ENCODE results near the gene PRKAG1.

PRKAG1 gene

DNA sequence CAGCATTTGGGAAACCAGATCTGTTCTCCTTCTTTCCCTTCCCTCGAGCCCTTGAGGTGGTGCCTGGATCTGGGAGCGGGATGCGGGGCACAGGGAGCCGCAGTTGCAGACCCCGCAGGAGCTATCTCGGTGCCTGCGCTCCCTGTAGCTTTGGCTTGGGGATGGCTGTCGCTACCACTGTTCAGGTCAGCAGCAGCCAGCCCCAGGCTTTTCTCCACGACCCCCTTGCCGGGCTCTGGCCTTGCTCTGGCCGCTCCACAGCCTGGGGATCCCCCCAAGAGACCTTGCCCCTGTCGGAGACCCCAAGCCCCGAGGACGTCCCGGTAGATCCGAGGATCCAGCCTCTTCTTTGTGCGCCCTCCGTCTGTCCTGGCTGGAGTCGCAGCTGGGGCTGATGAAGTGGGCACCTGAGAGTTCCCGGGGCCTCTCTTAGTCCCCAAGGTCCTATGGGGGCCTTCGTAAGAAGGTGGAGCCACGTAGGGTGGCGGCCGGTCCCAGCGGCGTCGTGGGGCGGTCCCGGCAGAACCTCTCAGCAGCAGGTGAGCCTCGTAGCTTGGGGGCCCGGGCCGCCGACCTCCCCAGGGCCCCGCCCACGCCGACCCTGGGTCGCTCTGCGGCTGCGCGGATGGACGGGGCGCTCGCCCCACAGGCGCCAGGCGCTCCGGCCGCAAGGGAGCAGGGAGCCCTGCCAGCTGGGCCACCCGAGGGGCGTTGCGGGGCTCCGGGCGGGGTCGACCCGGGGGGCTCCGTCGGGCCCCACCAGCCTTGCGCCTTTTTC is 20.7 kb downstream of the PRKAG1 start:
- TF ChIP-seq, protein P1, sequence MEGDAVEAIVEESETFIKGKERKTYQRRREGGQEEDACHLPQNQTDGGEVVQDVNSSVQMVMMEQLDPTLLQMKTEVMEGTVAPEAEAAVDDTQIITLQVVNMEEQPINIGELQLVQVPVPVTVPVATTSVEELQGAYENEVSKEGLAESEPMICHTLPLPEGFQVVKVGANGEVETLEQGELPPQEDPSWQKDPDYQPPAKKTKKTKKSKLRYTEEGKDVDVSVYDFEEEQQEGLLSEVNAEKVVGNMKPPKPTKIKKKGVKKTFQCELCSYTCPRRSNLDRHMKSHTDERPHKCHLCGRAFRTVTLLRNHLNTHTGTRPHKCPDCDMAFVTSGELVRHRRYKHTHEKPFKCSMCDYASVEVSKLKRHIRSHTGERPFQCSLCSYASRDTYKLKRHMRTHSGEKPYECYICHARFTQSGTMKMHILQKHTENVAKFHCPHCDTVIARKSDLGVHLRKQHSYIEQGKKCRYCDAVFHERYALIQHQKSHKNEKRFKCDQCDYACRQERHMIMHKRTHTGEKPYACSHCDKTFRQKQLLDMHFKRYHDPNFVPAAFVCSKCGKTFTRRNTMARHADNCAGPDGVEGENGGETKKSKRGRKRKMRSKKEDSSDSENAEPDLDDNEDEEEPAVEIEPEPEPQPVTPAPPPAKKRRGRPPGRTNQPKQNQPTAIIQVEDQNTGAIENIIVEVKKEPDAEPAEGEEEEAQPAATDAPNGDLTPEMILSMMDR (IDR thresholded peaks at IDR 0.05; ENCODE audit: low read depth, low read length) = 0 out of 2 replicates have a peak, but pooled peaks have one; percentile 9
- Histone ChIP-seq H3K27me3 (ENCODE audit: insufficient read depth, low read depth, severe bottlenecking) (peaks cover 8% of the 10 kb centered on the region), H3K9me3 (ENCODE audit: severe bottlenecking) (no peaks in the 10 kb centered on the region), H3K4me3 (ENCODE audit: low read depth, low read length) (peak overlapping the region; percentile 43), H3K36me3 (no peaks in the 10 kb centered on the region), H3K27ac (no peak overlapping the region)
- DNase-seq = peak; percentile 42

DNA sequence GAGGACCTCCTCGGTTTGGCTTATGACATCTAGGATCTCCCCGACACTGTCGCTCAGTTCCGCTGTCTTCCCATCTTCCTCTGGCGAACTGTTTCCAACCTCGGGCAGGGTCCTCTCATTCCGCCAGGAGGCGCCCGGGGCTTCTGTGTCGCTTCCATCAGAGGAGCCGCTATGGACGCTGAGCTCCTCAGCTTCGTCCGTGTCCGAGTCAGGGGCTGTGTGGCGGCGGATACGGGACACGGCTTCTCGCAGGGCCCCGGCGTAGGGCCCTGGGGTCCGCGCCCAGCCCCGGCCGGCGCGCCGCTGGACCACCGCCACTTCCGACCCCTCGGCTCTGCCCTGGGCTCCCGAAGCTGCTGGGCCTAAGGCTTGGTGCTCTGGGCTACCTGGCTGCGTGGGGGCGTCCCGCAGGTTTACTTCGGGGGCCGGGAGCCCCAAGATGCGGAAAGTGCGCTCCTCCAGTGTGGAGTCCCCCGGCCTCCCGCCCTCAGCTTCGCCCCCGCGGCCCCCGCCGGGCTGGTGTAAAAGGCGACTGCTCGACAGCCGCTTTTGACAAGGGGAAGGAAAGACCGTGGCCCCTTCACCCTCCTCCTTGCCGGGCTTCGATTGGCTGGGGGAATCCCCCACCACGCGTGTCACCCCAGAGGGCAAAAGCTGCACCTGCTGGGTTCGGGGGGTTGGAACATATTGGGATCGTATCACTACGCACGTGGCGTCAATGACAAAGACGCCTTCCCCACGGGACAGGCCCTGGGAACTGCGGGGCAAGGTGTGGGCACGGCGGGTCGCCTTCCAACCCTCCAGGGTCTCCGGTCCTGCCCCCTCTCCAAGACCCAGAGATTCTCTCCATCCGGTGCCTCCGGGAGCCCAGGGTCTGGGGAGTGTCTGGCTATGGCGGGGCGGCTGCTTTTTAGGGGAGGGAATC is 21.5 kb downstream of the PRKAG1 start:
- Histone ChIP-seq H3K9me3 (ENCODE audit: severe bottlenecking) (no peaks in the 10 kb centered on the region), H3K27me3 (ENCODE audit: insufficient read depth, low read depth, severe bottlenecking) (peaks cover 8% of the 10 kb centered on the region), H3K27ac (no peak overlapping the region), H3K36me3 (no peaks in the 10 kb centered on the region), H3K4me3 (ENCODE audit: low read depth, low read length) (peak overlapping the region; percentile 49)
- TF ChIP-seq, protein P1 (IDR thresholded peaks at IDR 0.05; ENCODE audit: low read depth, low read length) = peak; percentile 88
- DNase-seq = peak; percentile 86

DNA sequence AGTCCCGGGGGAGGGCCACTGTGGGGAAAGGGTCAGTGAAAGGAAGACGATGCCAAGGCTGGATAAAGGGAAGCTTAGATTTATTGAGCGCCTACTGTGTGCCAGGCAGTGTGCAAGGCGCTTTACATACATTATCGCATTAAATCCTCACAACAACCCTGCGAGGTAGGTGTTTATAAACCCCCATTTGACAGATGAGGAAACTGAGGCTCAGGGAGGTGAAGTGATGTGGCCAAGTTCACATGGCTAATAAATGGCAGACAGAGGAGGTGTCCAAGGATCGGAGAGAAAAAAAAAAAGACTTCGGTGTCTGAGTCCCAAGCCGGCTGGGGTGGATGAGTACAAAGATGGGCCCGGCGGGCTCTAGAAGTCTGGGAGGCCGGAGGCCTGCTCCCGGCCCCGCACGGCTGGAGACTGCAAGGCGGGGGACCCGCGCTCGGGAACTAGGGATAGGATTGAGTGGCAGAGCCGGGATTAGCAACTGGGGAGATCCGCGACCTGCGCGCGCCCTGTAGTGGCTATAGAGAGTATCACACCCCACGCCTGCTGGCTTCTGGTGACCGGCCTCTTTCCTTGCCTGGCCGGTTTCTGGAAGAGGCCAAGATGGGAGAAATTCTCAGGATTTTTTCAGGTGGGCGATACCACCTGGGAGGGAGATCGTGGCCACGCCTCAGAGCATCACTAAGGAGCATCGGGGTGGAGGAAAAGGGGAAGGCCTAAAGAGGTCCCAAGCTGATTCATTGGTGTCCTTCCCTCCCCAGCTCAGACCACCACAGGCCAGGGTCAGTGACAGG is 23.3 kb downstream of the PRKAG1 start:
- TF ChIP-seq, protein P1 (IDR thresholded peaks at IDR 0.05; ENCODE audit: low read depth, low read length) = peak; percentile 87
- peak; percentile 93 for DNase-seq
- no peaks in the 10 kb centered on the region for H3K9me3 ChIP-seq (ENCODE audit: severe bottlenecking)
- H3K4me3 ChIP-seq (ENCODE audit: low read depth, low read length) = no peak overlapping the region
- peaks cover 8% of the 10 kb centered on the region for H3K27me3 ChIP-seq (ENCODE audit: insufficient read depth, low read depth, severe bottlenecking)
- no peaks in the 10 kb centered on the region for H3K36me3 ChIP-seq
- H3K27ac ChIP-seq = no peak overlapping the region

DNA sequence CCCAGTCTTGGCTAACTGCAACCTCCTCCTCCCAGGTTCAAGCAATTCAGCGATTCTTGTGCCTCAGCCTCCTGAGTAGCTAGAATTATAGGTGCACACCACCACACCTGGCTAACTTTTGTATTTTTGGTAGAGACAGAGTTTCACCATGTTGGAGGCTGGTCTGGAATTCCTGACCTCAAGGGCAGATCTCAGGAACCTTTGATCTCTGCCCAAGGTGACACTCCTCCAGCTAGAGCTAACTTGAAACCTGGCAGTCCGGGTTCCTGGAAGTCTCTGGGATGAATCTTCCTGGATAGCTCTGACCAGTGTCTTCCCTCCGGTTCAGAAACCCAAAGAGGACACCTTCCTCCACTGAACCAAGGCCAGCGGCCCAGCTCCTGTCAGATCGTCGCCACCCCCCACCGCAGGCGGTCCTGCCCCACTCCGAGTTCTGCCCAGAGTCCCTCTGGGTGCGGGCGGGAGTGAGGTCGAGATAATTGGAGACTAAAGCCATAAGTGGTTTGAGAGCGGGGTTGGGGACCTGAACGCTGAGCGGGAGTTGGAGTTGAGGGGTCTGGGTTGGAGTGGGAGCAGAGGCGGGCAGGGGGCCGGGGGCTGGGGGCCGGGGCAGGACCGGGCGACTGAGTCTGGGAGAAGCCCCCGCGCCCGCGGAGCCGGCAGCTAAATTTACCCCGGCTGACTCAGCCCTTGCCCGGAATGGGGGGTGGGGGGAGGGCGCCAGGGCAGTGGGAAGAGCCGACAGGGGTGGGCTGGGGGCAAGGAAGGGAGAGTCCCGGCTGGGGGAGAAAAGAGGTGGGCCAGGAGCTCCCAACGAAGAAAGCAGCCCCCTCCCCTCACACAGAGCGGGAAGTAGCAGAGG is 24.1 kb downstream of the PRKAG1 start:
- Histone ChIP-seq H3K36me3 (no peaks in the 10 kb centered on the region), H3K4me3 (ENCODE audit: low read depth, low read length) (no peak overlapping the region), H3K9me3 (ENCODE audit: severe bottlenecking) (no peaks in the 10 kb centered on the region), H3K27me3 (ENCODE audit: insufficient read depth, low read depth, severe bottlenecking) (peaks cover 8% of the 10 kb centered on the region), H3K27ac (no peak overlapping the region)
- DNase-seq = no peak
- TF ChIP-seq, protein P1 (IDR thresholded peaks at IDR 0.05; ENCODE audit: low read depth, low read length) = no peak

DNA sequence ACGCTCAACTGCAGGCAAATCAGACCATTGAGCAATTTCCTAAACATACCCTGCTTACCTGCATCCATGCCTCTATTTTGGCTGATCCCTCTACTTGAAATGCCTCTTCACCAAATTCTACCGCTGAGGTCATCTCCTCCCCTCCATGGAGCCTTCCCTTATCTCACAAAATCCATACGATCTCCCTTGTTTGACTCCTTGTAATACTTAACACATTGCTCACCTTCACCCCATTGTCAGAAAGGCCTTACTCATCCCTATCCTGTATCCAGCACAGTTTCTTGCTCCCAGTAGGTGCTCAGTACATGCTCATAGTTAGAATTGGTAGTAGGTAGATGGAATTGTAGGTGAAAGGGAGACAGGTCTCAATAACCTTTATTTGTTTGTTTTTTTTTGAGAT is 24.8 kb downstream of the PRKAG1 start:
- TF ChIP-seq, protein P1 (IDR thresholded peaks at IDR 0.05; ENCODE audit: low read depth, low read length) = no peak
- H3K27me3 ChIP-seq (ENCODE audit: insufficient read depth, low read depth, severe bottlenecking) = peaks cover 8% of the 10 kb centered on the region
- H3K27ac ChIP-seq = no peak overlapping the region
- DNase-seq = no peak
- H3K36me3 ChIP-seq = no peaks in the 10 kb centered on the region
- H3K9me3 ChIP-seq (ENCODE audit: severe bottlenecking) = no peaks in the 10 kb centered on the region
- no peak overlapping the region for H3K4me3 ChIP-seq (ENCODE audit: low read depth, low read length)

Measured in WERI-Rb-1 (cell line).